Stimulated activated CD8-positive, alpha-beta memory T cell treated with anti-CD3 and anti-CD28 coated beads, Interleukin-4, amount 100 ng/mL, for 1 hour (primary cell): Measurements from ENCODE around the gene HEATR1.
"Not testable (repeated sequence)": the region's sequence is repeated elsewhere in the genome, so short reads cannot be mapped to it uniquely, and the experiment has no call there.

ENCODE experiments used
- DNase-seq, 2 donors: peaks; one replicate each; pipeline ENCODE4 v3.0.0-alpha.2; 2020; ENCODE audit warnings: low read depth in 2 of 2, low spot score in 1 of 2

The HEATR1 gene

GRCh38 chr1:236602171-236602570 is 2.1 kb downstream of the HEATR1 start:
- DNase-seq, result no peak

GRCh38 chr1:236590553-236591150 is 13.7 kb downstream of the HEATR1 start:
- no peak for DNase-seq

GRCh38 chr1:236589531-236589930 is 14.8 kb downstream of the HEATR1 start:
- no peak for DNase-seq

GRCh38 chr1:236581528-236581927 is 22.8 kb downstream of the HEATR1 start:
- no peak for DNase-seq

GRCh38 chr1:236580404-236580803 is 23.9 kb downstream of the HEATR1 start:
- not testable (repeated sequence) for DNase-seq

GRCh38 chr1:236578661-236579060 is 25.7 kb downstream of the HEATR1 start:
- no peak for DNase-seq

- not testable (repeated sequence) for DNase-seq
Observed at GRCh38 chr1:236577041-236577440, 27.3 kb downstream of the HEATR1 start.

GRCh38 chr1:236576004-236576403 is 28.3 kb downstream of the HEATR1 start:
- DNase-seq, result no peak

- DNase-seq, result no peak
Observed at GRCh38 chr1:236575523-236575922, 28.8 kb downstream of the HEATR1 start.

GRCh38 chr1:236568285-236568894 is 35.9 kb downstream of the HEATR1 start:
- no peak for DNase-seq

GRCh38 chr1:236565530-236565929 is 38.8 kb downstream of the HEATR1 start:
- DNase-seq, result no peak

GRCh38 chr1:236561976-236562375 is 42.3 kb downstream of the HEATR1 start:
- no peak for DNase-seq

GRCh38 chr1:236560213-236560771 is 44.0 kb downstream of the HEATR1 start:
- DNase-seq, result no peak

- no peak for DNase-seq
Observed at GRCh38 chr1:236558846-236559245, 45.5 kb downstream of the HEATR1 start.

GRCh38 chr1:236558081-236558480 is 46.2 kb downstream of the HEATR1 start:
- DNase-seq, result no peak

GRCh38 chr1:236556606-236557005 is 47.7 kb downstream of the HEATR1 start:
- no peak for DNase-seq

GRCh38 chr1:236553370-236553769 is 50.9 kb downstream of the HEATR1 start:
- DNase-seq, result no peak

- DNase-seq, result no peak
Observed at GRCh38 chr1:236552901-236553300, 51.4 kb downstream of the HEATR1 start.

GRCh38 chr1:236552096-236552495 is 52.2 kb downstream of the HEATR1 start:
- no peak for DNase-seq

- DNase-seq, result no peak
Observed at GRCh38 chr1:236550961-236551851, 53.1 kb downstream of the HEATR1 start.

- no peak for DNase-seq
Observed at GRCh38 chr1:236548452-236548851, 55.9 kb downstream of the HEATR1 start.
